ENCODE measurements around the gene LINGO1. TPM values are rescaled to one million over a fixed set of nuclear protein-coding genes. Genes with fewer than 3 reads are reported as not detected.

Gene LINGO1
- total RNA-seq, 1 experiment from 2014 or later: not detected

DNA sequence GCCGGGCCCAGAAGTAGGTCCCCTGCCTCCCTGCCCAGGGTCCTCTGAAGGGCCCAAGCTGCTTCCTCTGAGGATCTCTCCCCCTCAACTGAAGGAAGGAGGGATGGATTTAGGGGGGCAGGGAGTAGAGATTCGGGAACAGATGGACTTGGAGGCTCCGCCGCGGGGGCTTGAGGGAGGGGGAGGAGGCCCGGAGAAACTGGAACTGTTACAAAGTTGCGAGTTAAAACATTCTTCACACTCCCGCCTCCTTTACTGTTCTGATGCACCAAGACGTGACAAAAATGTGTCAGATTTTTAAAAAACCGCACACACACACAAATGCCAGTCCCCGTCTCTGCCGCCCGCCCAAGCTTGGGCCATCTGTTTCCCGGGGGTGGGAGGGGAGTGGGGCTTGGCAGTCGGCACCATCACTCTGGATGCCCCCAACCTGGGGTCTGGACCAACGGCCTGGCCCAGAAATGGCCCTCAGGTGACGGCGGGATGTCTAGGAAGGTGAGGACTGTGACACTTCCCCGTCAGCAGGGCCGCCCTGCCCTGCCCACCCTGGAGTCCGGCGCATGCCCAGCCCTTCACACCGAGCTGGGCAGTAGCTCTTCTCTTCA lies 25.0 kb upstream of the LINGO1 start:
- no peak for DNase-seq (ENCODE audit: low read depth)

DNA sequence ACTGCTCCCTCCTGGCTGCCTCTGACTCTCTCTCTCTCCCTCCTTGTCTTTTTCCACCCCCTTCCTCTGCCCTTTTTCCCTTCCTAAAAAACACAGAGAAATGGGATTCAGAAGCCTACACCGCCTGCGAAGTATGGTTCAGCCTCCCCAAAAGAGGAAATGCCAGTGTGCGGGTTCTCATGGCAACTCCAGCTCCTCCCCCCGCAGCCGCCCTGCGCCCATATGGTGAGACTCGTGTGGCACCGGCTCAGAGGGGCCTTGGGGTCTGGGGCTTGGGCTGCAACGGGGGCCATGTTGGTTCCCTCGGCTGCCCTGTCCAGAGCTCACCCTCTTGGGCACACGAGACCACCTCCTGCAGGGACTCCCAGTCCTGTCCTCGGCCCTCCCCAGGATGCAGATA lies 23.6 kb upstream of the LINGO1 start:
- no peak for DNase-seq (ENCODE audit: low read depth)

DNA sequence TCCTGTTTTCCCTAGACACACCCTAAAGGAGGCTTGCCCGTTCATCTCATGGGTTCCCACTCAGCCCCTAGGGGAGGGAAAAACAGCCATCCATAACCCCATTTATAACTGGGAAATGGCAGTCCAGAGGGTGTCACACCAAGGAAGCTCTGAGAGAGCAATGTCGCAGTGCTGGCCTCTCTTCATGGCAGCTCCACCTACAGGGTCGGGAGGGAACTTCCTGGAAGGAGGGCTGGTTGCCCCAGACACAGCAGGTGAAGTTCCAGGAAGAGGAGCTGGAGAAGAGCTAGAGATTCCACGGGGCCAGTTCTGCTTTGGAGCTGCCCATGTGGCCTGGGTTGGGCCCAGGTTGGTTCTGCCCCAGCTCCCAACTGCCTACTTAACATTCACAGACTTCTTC lies 22.3 kb upstream of the LINGO1 start:
- peak; percentile 24 for DNase-seq (ENCODE audit: low read depth)

DNA sequence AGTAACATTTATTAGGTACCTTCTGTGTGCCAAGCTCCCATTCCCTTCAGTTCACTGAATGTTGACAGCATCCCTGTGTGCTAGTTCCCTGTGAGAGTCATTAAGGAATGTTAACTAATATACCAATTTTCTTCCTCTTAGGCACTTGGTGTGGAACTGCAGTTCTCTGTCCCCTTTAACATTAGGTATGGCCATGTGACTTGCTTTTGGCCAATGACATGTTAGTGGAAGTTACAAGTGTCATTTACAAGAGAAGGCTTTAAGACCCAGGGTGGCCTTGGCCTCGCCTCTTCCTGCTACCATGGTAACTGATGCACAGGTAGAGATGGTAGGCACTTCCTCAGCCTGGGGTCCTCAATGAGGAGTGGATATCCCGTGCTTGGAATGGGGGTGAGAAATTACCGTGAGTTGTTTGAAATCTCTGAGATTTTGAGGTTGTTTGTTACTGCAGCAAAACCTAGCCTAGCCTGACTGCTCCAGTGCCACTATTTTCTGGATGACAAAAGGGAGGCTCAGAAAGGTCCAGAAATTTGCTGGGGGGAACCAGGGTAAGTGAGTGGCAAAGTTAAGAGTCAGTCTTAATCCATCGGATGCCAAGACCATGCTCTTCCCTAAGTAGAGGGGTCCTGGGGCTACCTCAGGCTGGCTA lies 21.2 kb upstream of the LINGO1 start:
- no peak for DNase-seq (ENCODE audit: low read depth)

DNA sequence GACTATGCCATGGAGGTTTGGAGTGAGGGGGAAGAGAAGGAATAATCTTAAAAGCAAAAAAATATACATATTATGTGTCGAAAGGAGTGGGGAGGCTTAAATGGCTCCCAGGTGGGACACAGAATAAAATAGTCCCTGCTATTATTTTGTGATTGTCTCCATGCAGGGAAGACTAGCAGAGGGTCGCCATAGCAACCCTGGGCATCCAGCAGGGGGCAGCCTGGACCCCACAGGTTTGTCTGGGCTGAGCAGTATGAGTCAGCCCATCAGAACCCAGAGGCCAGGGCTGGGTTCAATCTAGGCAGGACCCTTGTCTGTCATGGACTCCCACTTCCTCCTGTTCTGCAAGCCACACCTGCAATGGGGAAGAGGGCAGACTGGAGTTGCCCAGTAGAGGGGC lies 17.6 kb upstream of the LINGO1 start:
- no peak for DNase-seq (ENCODE audit: low read depth)

DNA sequence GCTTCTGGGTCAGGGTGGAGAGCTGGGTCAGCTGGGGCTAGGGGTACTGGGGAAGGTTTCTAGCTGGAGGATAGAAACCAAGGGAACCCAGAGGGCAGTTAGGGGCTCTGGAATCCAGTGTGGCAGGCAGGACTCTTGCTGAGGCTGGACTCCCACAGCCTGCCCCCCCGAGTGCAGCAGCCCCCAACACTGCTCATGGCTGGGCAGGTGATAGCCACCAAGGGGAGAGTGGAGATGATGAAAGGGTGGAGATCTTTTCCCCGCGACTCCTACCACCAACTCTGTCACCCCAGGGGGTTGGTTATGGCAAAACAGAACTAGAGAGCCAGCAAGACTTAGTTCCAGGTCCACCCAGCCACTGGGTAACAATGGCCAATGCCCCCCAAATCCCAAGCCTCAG lies 16.9 kb upstream of the LINGO1 start:
- DNase-seq (ENCODE audit: low read depth): no peak

DNA sequence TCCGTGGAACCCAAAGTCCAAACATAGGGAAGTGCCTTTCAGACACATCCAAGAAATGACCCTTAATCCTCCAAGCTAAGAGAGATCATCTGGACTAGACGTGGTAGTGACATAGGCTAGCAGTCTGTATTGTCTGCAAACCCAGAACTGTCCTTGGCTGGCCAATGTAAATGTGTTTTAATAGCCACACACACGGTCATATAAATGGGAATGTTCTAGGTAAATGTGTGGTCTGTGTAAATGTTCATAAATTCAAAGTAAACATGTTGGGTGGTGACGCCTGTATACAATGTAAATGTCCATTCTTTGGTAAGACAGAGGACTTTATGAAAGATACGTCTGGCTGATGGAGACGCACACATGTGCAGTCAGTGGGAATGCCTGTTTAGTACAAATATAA lies 16.3 kb upstream of the LINGO1 start:
- no peak for DNase-seq (ENCODE audit: low read depth)

DNA sequence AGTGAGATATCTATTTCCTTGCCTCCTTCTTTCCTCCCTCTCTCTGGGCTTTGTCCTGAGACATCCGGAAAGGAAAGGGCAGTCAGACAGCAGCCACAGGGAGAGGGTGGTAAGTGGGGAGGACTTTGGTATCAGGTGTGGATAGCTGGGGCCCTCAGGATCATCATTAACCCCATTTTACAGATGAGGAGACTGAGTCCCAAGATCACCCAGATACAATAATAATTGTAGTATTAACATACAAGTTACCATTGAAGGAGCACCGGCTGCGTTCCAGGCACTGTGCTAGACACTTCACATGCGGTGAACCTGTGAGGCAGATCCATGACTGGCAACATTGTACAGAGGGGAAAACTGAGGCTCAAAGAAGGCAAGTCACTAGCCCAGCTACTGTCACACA lies 15.2 kb upstream of the LINGO1 start:
- DNase-seq (ENCODE audit: low read depth): no peak

DNA sequence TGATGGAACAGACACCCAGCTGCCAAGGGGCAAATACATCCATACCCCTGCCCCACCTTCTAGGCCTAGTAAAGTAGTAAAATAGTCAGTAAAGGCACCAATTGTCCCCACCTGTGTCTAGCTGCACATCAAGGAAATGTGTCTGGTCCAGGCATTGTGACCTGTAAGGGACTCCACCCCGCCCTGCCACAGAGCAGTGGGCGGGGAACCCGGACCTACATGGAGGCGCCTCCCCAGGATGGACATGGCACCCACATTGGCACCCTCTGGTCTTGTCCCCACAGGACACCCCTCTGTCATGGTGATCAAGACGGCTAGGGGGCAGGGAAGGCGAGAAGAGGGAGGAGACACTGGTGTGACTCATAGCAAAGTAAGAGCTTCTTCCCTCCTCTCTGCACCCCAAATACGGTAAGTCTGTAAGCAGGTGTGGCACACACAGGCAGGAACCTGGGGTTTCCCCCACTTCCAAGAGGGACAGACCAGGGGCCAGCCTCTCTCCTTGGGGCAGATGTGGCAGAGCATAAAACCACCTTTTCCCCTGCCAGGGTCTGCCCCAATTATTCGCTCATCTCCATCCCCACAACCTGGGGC lies 13.5 kb upstream of the LINGO1 start:
- DNase-seq (ENCODE audit: low read depth): no peak

DNA sequence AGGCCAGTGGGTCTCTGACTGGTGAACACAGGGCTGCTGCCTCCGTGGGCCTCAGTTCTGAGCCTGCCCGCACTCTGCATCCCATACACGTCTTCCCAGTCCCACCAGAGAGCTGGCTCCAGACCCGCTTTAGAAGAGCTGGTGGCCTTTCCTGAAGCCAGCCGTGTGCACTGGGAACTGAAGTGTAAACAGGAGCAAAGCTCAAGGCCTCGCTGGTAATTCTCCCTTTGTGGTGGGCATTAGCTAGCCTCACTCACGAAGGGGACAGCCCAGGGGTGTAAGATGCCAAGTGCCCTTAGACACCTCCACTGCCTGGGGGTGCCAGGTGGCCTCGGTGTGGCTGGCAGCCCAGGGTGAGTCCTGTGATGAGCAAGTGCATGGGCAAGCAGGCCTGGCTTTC lies 12.9 kb upstream of the LINGO1 start:
- DNase-seq (ENCODE audit: low read depth): no peak

DNA sequence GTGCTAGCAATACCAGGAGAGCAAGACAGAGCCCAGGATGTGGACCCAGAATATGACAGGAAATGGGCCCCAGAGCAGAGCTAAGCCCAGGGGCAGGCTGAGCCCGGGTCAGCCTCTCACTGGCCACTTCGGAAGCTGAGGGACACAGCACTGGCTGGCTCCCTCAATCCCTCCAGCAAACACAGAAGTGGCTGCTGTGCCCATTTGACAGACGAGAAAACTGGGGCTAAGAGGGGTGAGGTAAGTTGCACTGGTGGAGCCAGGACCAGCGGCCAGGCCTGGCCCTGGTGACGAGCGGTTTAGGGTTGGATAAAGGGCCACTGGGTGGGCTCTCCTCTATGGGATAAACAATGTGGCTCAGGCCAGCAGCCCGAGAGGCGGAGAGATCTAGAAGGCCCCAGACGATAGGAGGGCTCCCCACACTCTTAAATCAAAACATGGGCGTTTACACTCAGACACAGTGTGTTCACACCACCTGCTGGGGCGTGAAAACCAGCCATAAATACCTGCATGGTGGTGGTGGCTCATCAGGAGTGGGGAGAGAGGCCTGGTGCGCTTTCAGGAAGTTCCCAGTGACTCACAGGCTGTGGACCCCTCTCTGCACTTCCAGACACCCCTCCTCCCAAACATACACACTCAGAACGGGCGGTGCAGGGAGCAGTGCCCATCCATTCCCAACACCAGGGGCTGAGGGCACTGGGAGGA lies 12.0 kb upstream of the LINGO1 start:
- no peak for DNase-seq (ENCODE audit: low read depth)

DNA sequence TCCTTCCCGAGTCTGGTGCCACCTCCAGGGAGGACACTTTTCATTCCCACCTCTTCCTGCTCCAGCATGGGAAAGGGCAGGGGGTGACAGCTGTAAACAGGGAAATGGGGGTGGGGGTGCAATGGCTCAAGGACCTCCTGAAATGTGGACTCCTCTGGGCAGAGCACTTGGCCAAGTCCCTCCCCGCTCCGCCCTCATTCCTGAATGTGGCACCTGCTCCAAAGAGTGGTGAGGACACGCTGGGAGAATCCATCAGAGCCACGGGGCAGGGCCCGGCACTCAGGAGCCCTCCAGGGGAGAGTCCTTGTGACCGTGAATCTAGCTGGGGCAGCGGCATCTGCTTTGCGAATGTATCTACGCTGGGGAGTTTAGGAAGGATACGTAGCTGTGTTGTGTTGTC lies 11.1 kb upstream of the LINGO1 start:
- DNase-seq (ENCODE audit: low read depth): no peak

DNA sequence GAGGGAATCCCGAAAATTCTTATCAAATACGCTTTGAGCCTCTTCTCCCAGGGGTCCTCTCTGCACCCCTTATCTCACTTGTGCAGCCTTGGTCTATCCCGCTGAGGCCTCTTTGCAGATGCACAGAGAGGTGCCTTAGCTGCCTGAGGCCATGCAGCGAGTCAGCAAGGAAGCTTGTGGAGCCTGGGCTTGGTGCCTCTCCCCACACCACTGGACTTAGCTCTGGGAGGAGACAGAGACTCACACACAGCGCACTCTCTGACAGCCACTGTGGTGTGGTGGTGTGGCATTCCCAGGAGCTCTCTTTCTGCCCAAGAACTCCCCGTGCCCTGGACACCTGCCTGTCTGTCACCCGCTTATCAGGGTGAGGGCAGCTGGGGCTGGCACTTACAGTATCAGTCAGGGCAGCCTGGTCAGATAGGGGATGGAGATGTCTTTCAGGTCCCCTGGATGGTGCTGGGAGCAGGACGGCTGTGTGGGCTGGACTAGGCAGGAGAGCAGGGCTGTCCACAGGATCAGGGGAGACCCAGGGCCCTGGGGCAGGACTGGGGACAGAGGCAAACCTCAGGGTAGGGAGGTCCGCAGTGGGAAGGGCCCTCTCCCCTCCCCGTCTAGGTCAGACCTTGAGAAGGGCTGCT lies 10.2 kb upstream of the LINGO1 start:
- peak; percentile 13 for DNase-seq (ENCODE audit: low read depth)

DNA sequence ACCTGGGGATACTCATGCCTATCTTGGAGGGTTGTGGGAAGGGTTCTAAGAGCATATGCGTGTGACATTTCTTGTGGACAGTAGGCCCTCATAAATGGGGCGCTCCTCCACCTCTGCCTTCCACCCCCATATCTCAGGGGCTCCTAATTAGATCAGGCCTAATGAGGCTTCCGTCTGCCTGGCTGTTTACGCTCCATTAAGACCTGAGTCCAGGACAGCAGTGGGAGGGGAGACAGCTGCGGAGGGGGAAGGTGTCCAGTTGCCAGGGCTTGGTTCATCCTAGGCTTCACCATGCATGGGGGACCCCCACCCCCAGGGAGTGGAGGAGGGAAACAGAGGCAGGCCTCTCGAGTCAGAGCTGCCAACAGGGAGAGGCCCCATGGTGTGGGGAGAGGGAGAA lies 9.3 kb upstream of the LINGO1 start:
- DNase-seq (ENCODE audit: low read depth): no peak

DNA sequence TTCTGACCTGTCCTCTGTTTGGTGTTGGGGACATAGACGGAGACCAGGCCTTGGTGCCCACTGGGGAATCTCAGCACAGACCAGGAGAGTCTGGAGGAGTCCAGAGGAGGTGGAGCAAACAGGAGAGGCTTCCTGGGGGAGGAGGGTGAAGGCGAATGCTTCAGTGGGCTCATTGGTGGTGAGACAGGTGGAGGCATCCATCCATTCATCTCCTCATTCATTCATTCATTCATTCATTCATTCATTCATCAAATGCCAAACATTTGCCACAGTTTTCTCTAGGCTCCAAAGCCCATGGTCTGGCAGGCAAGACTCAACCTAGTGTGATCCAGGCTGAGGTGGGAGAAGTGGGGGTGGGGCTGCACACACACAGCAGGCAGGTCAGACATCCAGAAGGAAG lies 7.9 kb upstream of the LINGO1 start:
- DNase-seq (ENCODE audit: low read depth): no peak

DNA sequence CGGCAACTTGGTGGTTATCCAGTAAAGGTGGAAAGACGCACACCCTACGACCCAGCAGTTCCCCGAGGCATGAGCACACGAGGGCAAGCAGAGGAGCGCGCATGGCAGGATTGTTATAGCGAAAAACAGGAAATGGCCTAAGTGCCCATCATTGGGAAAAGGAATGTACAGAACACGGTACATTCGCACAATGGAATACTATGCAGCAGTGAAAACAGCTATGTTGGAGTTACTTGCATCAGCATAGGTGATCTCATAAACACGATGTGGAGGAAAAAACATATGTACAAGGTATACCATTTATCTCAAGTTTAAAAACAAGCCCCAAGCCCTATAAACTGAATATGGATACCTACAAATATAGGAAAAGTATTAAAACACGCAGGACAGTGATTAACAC lies 6.7 kb upstream of the LINGO1 start:
- DNase-seq (ENCODE audit: low read depth): no peak

DNA sequence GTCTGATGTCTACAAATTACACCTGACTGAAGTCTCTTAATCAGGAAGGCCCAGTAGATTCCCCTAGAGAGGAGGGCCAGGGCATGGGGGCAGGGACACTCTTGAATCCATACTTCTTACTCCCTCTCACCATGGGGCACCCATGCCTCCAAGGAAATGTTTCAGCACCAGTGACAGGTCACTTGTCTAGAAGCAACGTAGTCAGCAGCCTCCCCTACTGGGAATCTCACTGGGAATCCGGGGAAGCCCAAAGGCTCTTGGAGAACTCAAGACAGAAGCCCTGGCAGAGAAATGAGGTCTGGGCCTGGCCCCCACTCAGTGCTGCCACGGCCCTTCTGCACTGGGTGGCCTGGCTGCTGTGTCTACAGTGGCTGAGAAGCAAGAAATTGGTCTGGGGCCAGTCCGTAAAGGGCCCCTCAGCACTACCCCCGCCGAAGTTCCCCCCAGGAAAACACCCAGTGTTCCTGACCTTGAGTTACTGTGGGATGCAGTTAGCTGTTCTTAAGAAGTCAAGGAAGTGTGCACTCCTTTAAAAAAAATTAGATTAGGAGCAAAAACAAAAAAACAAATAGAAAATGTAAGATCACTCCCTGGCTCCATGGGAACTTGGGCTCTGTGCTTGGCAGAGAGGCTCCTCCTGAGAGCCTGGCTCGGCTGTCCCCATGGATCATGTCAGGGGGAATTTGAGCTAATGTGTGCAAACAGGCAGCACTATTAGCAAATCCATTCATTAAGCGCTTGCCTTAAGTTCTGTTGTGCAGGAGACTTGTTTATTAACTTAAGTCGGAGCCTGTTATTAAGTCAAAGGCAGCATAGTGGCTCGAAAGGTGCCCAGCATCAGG lies 5.4 kb upstream of the LINGO1 start:
- DNase-seq (ENCODE audit: low read depth): no peak

DNA sequence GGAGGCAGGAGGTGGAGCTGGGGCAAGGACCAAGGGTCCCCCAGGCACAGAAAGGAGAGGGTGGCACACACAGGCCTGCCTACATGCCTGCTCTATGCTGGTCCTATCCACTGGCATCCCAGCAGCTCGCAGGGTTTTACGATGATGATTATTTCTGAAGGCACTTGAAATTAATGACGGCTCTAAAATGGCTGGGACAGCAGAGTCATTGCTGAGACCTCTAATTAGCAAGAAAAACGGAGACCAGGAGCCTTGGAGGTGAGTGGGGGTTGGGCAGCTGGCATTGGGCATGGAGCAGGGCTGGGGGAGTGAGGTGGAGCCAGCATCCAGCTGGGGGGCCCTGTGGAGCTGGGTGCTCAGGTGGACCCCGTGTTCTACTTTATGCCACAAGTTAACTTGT lies 3.5 kb upstream of the LINGO1 start:
- no peak for DNase-seq (ENCODE audit: low read depth)

DNA sequence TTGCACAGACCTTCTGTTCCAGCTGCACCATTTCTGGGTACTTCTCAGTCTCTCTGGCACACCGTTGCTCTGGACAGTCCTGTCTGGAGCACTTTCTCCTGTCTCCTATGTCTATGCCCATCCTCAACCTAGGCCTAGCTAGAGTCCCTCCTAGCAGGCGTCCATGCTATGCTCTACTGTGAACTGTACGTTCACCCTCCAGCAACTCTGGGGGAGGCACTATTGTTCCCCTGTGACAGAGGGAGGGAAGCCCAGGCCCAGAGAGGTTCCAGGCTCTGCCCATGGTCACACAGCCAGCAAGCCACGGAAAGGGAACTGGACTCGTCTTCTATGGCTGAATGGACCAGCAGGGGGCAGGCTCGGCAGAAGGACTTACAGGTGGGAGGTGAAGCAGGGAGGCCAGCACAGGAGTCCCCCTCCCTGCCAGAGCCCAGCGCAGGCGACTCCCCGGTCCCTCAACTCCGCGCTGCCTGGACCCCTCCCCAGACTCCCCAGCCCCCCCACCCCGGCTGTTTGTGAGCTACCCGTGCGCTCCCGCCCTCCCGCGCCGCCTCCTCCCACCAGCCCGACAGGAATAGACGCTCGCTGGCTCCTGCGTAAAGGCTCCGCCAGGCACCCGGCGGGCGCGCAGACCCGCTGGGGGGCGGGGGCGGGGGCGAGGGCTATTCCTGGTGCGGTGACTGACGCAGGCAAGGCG lies 1.7 kb upstream of the LINGO1 start:
- peak; percentile 35 for DNase-seq (ENCODE audit: low read depth)

DNA sequence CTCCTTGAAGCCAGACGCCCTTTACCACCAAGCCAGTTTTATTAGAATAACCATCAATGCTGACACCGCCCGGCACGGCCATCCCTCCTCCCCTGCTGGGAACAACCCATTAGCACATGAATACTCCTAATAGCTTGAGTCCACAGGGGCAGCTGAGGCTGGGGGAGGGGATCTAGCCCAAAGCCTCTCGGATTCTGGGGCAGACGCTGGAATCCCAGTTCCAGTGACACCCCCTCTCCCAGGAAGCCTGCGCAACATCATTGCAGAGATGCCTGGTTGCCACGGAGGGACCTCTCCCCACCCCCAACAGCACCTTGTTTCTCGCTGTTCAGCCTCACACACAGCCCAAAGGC lies 1.2 kb upstream of the LINGO1 start:
- DNase-seq (ENCODE audit: low read depth): no peak

Measured in M059J (cell line).